NK-92 treated with Interleukin-12 subunit alpha and Interleukin-12 subunit beta, amount 100 ng/mL, for 24 hours (cell line): ENCODE results near the gene CIDEA.

Source experiments
- DNase-seq: peaks from one replicate; lab custom pipeline; 2025; lab: John Stamatoyannopoulos, UW

CIDEA gene

GRCh38 chr18:12321333-12321732, 67.2 kb downstream of the CIDEA start:
- no peak for DNase-seq

- no peak for DNase-seq
Measured at GRCh38 chr18:12324991-12325725, 71.0 kb downstream of the CIDEA start.

- no peak for DNase-seq
Measured at GRCh38 chr18:12325726-12326245, 71.6 kb downstream of the CIDEA start.

- no peak for DNase-seq
Measured at GRCh38 chr18:12326711-12327460, 72.7 kb downstream of the CIDEA start.
